Lower leg skin (tissue), 3 donors: Measurements from ENCODE around the gene INKA2.

Experiments
- CTCF ChIP-seq, 3 donors: fragments of 450-650 bp; IDR thresholded peaks; one replicate each; pipeline ENCODE4 v1.5.1; 2016; ENCODE audit warnings: antibody characterized with exemption in 3 of 3, mild to moderate bottlenecking in 3 of 3, moderate library complexity in 2 of 3
- POLR2A ChIP-seq, 2 donors: fragments of 450-650 bp; IDR thresholded peaks; one replicate each; pipeline ENCODE4 v1.6.1; 2016 to 2017; ENCODE audit warnings: antibody characterized with exemption in 2 of 2, mild to moderate bottlenecking in 1 of 2, moderate library complexity in 1 of 2

GRCh38 chr1:111717450-111717849, 21.7 kb downstream of the INKA2 start:
- TF ChIP-seq CTCF (IDR thresholded peaks at IDR 0.05) (no peak), POLR2A (IDR thresholded peaks at IDR 0.05) (no peak)
